ENCODE data around the gene PIK3CA.
A peak's percentile ranks its signal among the peaks of the same experiment; 100 is the strongest.

PIK3CA gene

GRCh38 chr3:179174316-179174715, 26.2 kb downstream of the PIK3CA start:
- no peak overlapping the region for H3K4me3 Mint-ChIP-seq
- DNase-seq (ENCODE audit: low spot score in 2 of 2) (no peak), ATAC-seq (ENCODE audit: low read depth) (peak; percentile 55)
- H3K9me3 Mint-ChIP-seq, result no peaks in the 10 kb centered on the region
- no peaks in the 10 kb centered on the region for H3K27me3 Mint-ChIP-seq
- H3K27ac Mint-ChIP-seq, result no peak overlapping the region
- peaks cover 25% of the 10 kb centered on the region for H3K4me1 Mint-ChIP-seq
- peaks cover 5% of the 10 kb centered on the region for H3K36me3 Mint-ChIP-seq

- Mint-ChIP-seq H3K9me3 (no peaks in the 10 kb centered on the region), H3K4me3 (peak overlapping the region; percentile 6), H3K4me1 (peaks cover 24% of the 10 kb centered on the region), H3K27me3 (no peaks in the 10 kb centered on the region), H3K36me3 (peaks cover 5% of the 10 kb centered on the region), H3K27ac (peak overlapping the region; percentile 41)
- DNase-seq (ENCODE audit: low spot score in 2 of 2) (no peak), ATAC-seq (ENCODE audit: low read depth) (peak; percentile 70)
Observed at GRCh38 chr3:179174898-179175297, 26.7 kb downstream of the PIK3CA start.

- peak overlapping the region; percentile 15 for H3K4me3 Mint-ChIP-seq
- ATAC-seq (ENCODE audit: low read depth), result no peak
- H3K36me3 Mint-ChIP-seq, result peaks cover 5% of the 10 kb centered on the region
- no peak for DNase-seq (ENCODE audit: low spot score in 2 of 2)
- H3K4me1 Mint-ChIP-seq, result peaks cover 23% of the 10 kb centered on the region
- no peaks in the 10 kb centered on the region for H3K27me3 Mint-ChIP-seq
- H3K9me3 Mint-ChIP-seq, result no peaks in the 10 kb centered on the region
- peak overlapping the region; percentile 41 for H3K27ac Mint-ChIP-seq
Observed at GRCh38 chr3:179175358-179175757, 27.2 kb downstream of the PIK3CA start.

GRCh38 chr3:179177611-179178010, 29.5 kb downstream of the PIK3CA start:
- Mint-ChIP-seq H3K4me3 (no peak overlapping the region), H3K36me3 (no peaks in the 10 kb centered on the region), H3K27me3 (no peaks in the 10 kb centered on the region), H3K27ac (no peak overlapping the region), H3K4me1 (peaks cover 22% of the 10 kb centered on the region), H3K9me3 (no peaks in the 10 kb centered on the region)
- ATAC-seq (ENCODE audit: low read depth) (no peak), DNase-seq (ENCODE audit: low spot score in 2 of 2) (no peak)

GRCh38 chr3:179179256-179179655, 31.1 kb downstream of the PIK3CA start:
- Mint-ChIP-seq H3K9me3 (no peaks in the 10 kb centered on the region), H3K27me3 (no peaks in the 10 kb centered on the region), H3K36me3 (no peaks in the 10 kb centered on the region), H3K27ac (no peak overlapping the region), H3K4me1 (peaks cover 29% of the 10 kb centered on the region), H3K4me3 (no peak overlapping the region)
- ATAC-seq (ENCODE audit: low read depth) (no peak), DNase-seq (ENCODE audit: low spot score in 2 of 2) (no peak)

GRCh38 chr3:179179979-179180759, 32.0 kb downstream of the PIK3CA start:
- H3K27me3 Mint-ChIP-seq, result no peaks in the 10 kb centered on the region
- peak; percentile 56 for ATAC-seq (ENCODE audit: low read depth)
- DNase-seq (ENCODE audit: low spot score in 2 of 2), result no peak

GRCh38 chr3:179181021-179181472, 32.9 kb downstream of the PIK3CA start:
- H3K9me3 Mint-ChIP-seq, result no peaks in the 10 kb centered on the region
- no peaks in the 10 kb centered on the region for H3K27me3 Mint-ChIP-seq
- DNase-seq (ENCODE audit: low spot score in 2 of 2), result no peak
- no peak overlapping the region for H3K4me3 Mint-ChIP-seq
- ATAC-seq (ENCODE audit: low read depth), result no peak
- no peak overlapping the region for H3K27ac Mint-ChIP-seq
- H3K4me1 Mint-ChIP-seq, result peaks cover 17% of the 10 kb centered on the region
- no peaks in the 10 kb centered on the region for H3K36me3 Mint-ChIP-seq

More at GRCh38 chr3:179179979-179180759, 32.0 kb downstream of the PIK3CA start:
- H3K4me1 Mint-ChIP-seq, result peaks cover 22% of the 10 kb centered on the region
- H3K27ac Mint-ChIP-seq, result no peak overlapping the region
- no peak overlapping the region for H3K4me3 Mint-ChIP-seq
- no peaks in the 10 kb centered on the region for H3K9me3 Mint-ChIP-seq
- no peaks in the 10 kb centered on the region for H3K36me3 Mint-ChIP-seq

- DNase-seq (ENCODE audit: low spot score in 2 of 2) (no peak), ATAC-seq (ENCODE audit: low read depth) (peak; percentile 59)
- Mint-ChIP-seq H3K4me3 (no peak overlapping the region), H3K4me1 (peaks cover 19% of the 10 kb centered on the region), H3K27me3 (no peaks in the 10 kb centered on the region), H3K9me3 (no peaks in the 10 kb centered on the region), H3K36me3 (no peaks in the 10 kb centered on the region), H3K27ac (peak overlapping the region; percentile 25)
Observed at GRCh38 chr3:179181993-179182551, 33.9 kb downstream of the PIK3CA start.

- Mint-ChIP-seq H3K36me3 (no peaks in the 10 kb centered on the region), H3K27ac (no peak overlapping the region), H3K27me3 (no peaks in the 10 kb centered on the region), H3K4me1 (peaks cover 20% of the 10 kb centered on the region), H3K9me3 (no peaks in the 10 kb centered on the region), H3K4me3 (no peak overlapping the region)
- DNase-seq (ENCODE audit: low spot score in 2 of 2), result no peak
- ATAC-seq (ENCODE audit: low read depth), result no peak
Observed at GRCh38 chr3:179182902-179183301, 34.7 kb downstream of the PIK3CA start.

GRCh38 chr3:179184826-179185225, 36.7 kb downstream of the PIK3CA start:
- DNase-seq (ENCODE audit: low spot score in 2 of 2) (no peak), ATAC-seq (ENCODE audit: low read depth) (no peak)
- H3K27me3 Mint-ChIP-seq, result no peaks in the 10 kb centered on the region
- H3K4me3 Mint-ChIP-seq, result no peak overlapping the region
- no peaks in the 10 kb centered on the region for H3K9me3 Mint-ChIP-seq
- H3K36me3 Mint-ChIP-seq, result no peaks in the 10 kb centered on the region
- peaks cover 19% of the 10 kb centered on the region for H3K4me1 Mint-ChIP-seq
- peak overlapping the region; percentile 28 for H3K27ac Mint-ChIP-seq

GRCh38 chr3:179186426-179186825, 38.3 kb downstream of the PIK3CA start:
- DNase-seq (ENCODE audit: low spot score in 2 of 2) (no peak), ATAC-seq (ENCODE audit: low read depth) (no peak)
- no peak overlapping the region for H3K4me3 Mint-ChIP-seq
- H3K27me3 Mint-ChIP-seq, result no peaks in the 10 kb centered on the region
- H3K36me3 Mint-ChIP-seq, result no peaks in the 10 kb centered on the region
- no peaks in the 10 kb centered on the region for H3K9me3 Mint-ChIP-seq
- H3K4me1 Mint-ChIP-seq, result peaks cover 26% of the 10 kb centered on the region
- H3K27ac Mint-ChIP-seq, result no peak overlapping the region

GRCh38 chr3:179189759-179190158, 41.6 kb downstream of the PIK3CA start:
- H3K9me3 Mint-ChIP-seq, result no peaks in the 10 kb centered on the region
- H3K27ac Mint-ChIP-seq, result no peak overlapping the region
- no peaks in the 10 kb centered on the region for H3K27me3 Mint-ChIP-seq
- ATAC-seq (ENCODE audit: low read depth) (no peak), DNase-seq (ENCODE audit: low spot score in 2 of 2) (no peak)
- H3K4me3 Mint-ChIP-seq, result no peak overlapping the region
- H3K4me1 Mint-ChIP-seq, result peaks cover 21% of the 10 kb centered on the region
- H3K36me3 Mint-ChIP-seq, result peaks cover 1% of the 10 kb centered on the region

- DNase-seq (ENCODE audit: low spot score in 2 of 2) (no peak), ATAC-seq (ENCODE audit: low read depth) (no peak)
- H3K27ac Mint-ChIP-seq, result no peak overlapping the region
- no peak overlapping the region for H3K4me3 Mint-ChIP-seq
- H3K4me1 Mint-ChIP-seq, result peaks cover 25% of the 10 kb centered on the region
- H3K9me3 Mint-ChIP-seq, result no peaks in the 10 kb centered on the region
- peaks cover 1% of the 10 kb centered on the region for H3K36me3 Mint-ChIP-seq
- no peaks in the 10 kb centered on the region for H3K27me3 Mint-ChIP-seq
Observed at GRCh38 chr3:179190581-179190980, 42.4 kb downstream of the PIK3CA start.

GRCh38 chr3:179192542-179192941, 44.4 kb downstream of the PIK3CA start:
- DNase-seq (ENCODE audit: low spot score in 2 of 2) (no peak), ATAC-seq (ENCODE audit: low read depth) (no peak)
- H3K9me3 Mint-ChIP-seq, result no peaks in the 10 kb centered on the region
- H3K27me3 Mint-ChIP-seq, result no peaks in the 10 kb centered on the region
- peaks cover 1% of the 10 kb centered on the region for H3K36me3 Mint-ChIP-seq
- H3K4me3 Mint-ChIP-seq, result no peak overlapping the region
- peak overlapping the region; percentile 63 for H3K27ac Mint-ChIP-seq
- H3K4me1 Mint-ChIP-seq, result peaks cover 32% of the 10 kb centered on the region

- no peak overlapping the region for H3K4me3 Mint-ChIP-seq
- H3K4me1 Mint-ChIP-seq, result peaks cover 28% of the 10 kb centered on the region
- no peak for DNase-seq (ENCODE audit: low spot score in 2 of 2)
Observed at GRCh38 chr3:179194931-179195330, 46.8 kb downstream of the PIK3CA start.

More at GRCh38 chr3:179194931-179195330, 46.8 kb downstream of the PIK3CA start:
- Mint-ChIP-seq H3K27ac (peak overlapping the region; percentile 38), H3K9me3 (no peaks in the 10 kb centered on the region), H3K36me3 (peaks cover 5% of the 10 kb centered on the region), H3K27me3 (no peaks in the 10 kb centered on the region)
- no peak for ATAC-seq (ENCODE audit: low read depth)

Measured in memory B cell (primary cell).